Esophagus squamous epithelium (tissue), 5 donors: ENCODE data around the gene DSCAML1. TPM values are rescaled to one million over a fixed set of nuclear protein-coding genes. Genes with fewer than 3 reads are reported as not detected.

Experiments used
- DNase-seq: peaks from one replicate; lab custom pipeline; 2025; lab: John Stamatoyannopoulos, UW
- H3K27ac ChIP-seq, 4 donors: fragments of 200-600 bp; sonication (generic); one replicate each; pipeline ENCODE4 v1.5.1; 2016 to 2019; ENCODE audit warnings: mild to moderate bottlenecking in 1 of 4
- H3K27me3 ChIP-seq, 4 donors: fragments of 200-600 bp; sonication (generic); 1 replicate in 3 of 4; 2 replicates in 1 of 4; pipeline versions ENCODE4 v1.5.1 to v1.6.0; 2017 to 2021; ENCODE audit warnings: antibody characterized with exemption in 1 of 4
- H3K36me3 ChIP-seq, 3 donors: fragments of 200-600 bp; sonication (generic); one replicate each; pipeline ENCODE4 v1.5.1; 2016 to 2019
- H3K4me1 ChIP-seq, 3 donors: fragments of 200-600 bp; sonication (generic); one replicate each; pipeline ENCODE4 v1.5.1; 2017 to 2019
- H3K4me3 ChIP-seq, 4 donors: fragments of 200-600 bp; sonication (generic); 1 replicate in 3 of 4; 2 replicates in 1 of 4; pipeline ENCODE4 v1.5.1; 2016 to 2019; ENCODE audit warnings: mild to moderate bottlenecking in 2 of 4, moderate library complexity in 1 of 4
- H3K9me3 ChIP-seq, 3 donors: fragments of 200-600 bp; sonication (generic); one replicate each; pipeline ENCODE4 v1.5.1; 2016 to 2019
- POLR2A ChIP-seq, 4 donors: fragments of 450-650 bp; IDR thresholded peaks; one replicate each; pipeline ENCODE4 v1.6.1; 2017; ENCODE audit warnings: antibody characterized with exemption in 4 of 4, mild to moderate bottlenecking in 4 of 4, moderate library complexity in 3 of 4
- WGBS, 2 donors: methylation state at CpG; one replicate each; pipeline ENCODE4 v1.1.5; 2018; 5-methylcytosine and 5-hydroxymethylcytosine counted together
- intact Hi-C: fragments of 100-400 bp; cut with DNase I; formaldehyde crosslinking; loops from one replicate; pipeline ENCODE4 v1.15.0; 2022
- total RNA-seq, 4 donors: library from RNA; depleted of rRNA; stranded (reverse); fragments of >200 nt; gene quantifications; one replicate each; pipeline ENCODE4 v1.1.0, GENCODE V29; 2016
- TF ChIP-seq, protein P1 (sequence below), 6 experiments: fragments of 450-650 bp in 4 of 6; fragments of 200-600 bp in 2 of 6; sonication (generic) in 2 of 6; IDR thresholded peaks; one replicate each; pipeline ENCODE4 v1.5.1; 2016 to 2019; ENCODE audit warnings: antibody characterized with exemption in 6 of 6, mild to moderate bottlenecking in 4 of 6, moderate library complexity in 4 of 6
- donor health status: DM: yes; HTN: yes; CAD: no.

DSCAML1 gene
- total RNA-seq, 4 donors from 2014 or later = 0.04 to 0.19 TPM; not detected in 2

DNA sequence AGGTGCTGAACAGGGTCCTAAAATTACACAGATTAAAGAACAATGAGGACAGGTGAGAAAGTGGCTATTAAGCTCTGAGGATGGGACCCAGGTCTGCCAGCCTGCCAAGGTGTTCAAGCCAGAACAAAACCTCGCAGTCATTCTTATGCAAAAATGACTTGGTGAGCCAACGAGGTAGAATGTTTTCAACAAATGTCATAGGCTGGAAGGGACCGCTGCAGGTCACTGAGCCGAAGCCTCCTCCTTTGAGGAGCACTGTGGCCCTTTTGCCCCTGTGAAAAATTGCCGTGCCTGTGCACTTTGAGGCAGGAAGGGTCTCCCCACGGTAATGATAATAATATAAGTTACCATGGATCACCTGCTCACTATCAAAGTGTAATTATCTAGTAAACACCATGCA, 216.2 kb downstream of the DSCAML1 start:
- H3K4me1 ChIP-seq = no peaks in the 10 kb centered on the region
- H3K9me3 ChIP-seq = no peaks in the 10 kb centered on the region
- no peaks in the 10 kb centered on the region for H3K36me3 ChIP-seq
- no peak for TF ChIP-seq POLR2A (IDR thresholded peaks at IDR 0.05)
- TF ChIP-seq, protein P1, sequence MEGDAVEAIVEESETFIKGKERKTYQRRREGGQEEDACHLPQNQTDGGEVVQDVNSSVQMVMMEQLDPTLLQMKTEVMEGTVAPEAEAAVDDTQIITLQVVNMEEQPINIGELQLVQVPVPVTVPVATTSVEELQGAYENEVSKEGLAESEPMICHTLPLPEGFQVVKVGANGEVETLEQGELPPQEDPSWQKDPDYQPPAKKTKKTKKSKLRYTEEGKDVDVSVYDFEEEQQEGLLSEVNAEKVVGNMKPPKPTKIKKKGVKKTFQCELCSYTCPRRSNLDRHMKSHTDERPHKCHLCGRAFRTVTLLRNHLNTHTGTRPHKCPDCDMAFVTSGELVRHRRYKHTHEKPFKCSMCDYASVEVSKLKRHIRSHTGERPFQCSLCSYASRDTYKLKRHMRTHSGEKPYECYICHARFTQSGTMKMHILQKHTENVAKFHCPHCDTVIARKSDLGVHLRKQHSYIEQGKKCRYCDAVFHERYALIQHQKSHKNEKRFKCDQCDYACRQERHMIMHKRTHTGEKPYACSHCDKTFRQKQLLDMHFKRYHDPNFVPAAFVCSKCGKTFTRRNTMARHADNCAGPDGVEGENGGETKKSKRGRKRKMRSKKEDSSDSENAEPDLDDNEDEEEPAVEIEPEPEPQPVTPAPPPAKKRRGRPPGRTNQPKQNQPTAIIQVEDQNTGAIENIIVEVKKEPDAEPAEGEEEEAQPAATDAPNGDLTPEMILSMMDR (IDR thresholded peaks at IDR 0.05) = no peak
- no peak overlapping the region for H3K27ac ChIP-seq
- H3K27me3 ChIP-seq = peaks cover 0 to 33% (median 0%) of the 10 kb centered on the region in 4 donors
- no peak overlapping the region for H3K4me3 ChIP-seq
- intact Hi-C loops = no loop called here
- WGBS, 2 donors = 57 to 60% methylated on average over 6 of the region's 6 CpGs
- no peak for DNase-seq

DNA sequence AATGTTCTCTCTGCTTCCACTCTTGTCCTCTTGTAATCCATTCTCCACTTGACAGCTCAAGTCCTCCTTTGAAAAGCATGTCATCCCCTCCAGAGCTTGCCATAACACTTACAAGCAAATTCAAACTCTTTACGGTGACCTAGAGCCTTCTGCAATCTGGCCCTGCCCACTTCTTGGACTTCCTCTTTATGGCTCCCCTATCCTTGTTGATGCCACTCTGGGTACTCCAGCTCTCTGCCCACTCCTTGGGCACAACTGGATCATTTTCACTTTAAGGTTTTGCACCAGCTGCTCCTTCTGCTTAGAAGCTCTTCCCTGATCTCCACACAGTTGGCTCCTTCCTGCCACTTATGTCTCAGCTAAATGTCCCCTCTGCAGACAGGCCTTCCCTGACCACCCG, 217.9 kb downstream of the DSCAML1 start:
- 65 to 78% methylated on average over 2 of the region's 2 CpGs for WGBS, 2 donors
- Histone ChIP-seq H3K27me3 (peaks cover 0 to 25% (median 0%) of the 10 kb centered on the region in 4 donors), H3K36me3 (no peaks in the 10 kb centered on the region), H3K4me3 (no peak overlapping the region), H3K4me1 (no peaks in the 10 kb centered on the region), H3K27ac (no peak overlapping the region), H3K9me3 (no peaks in the 10 kb centered on the region)
- intact Hi-C loops = no loop called here
- no peak for DNase-seq
- no peak for TF ChIP-seq POLR2A (IDR thresholded peaks at IDR 0.05)
- TF ChIP-seq, protein P1 (IDR thresholded peaks at IDR 0.05) = no peak

- Histone ChIP-seq H3K9me3 (no peaks in the 10 kb centered on the region), H3K27ac (no peak overlapping the region), H3K27me3 (peaks cover 0 to 18% (median 0%) of the 10 kb centered on the region in 4 donors), H3K4me1 (no peaks in the 10 kb centered on the region), H3K36me3 (no peaks in the 10 kb centered on the region), H3K4me3 (no peak overlapping the region)
- intact Hi-C loops = no loop called here
- TF ChIP-seq, protein P1 (IDR thresholded peaks at IDR 0.05) = no peak
- TF ChIP-seq POLR2A (IDR thresholded peaks at IDR 0.05) = no peak
- no peak for DNase-seq
- WGBS, 2 donors = 59 to 71% methylated on average over 2 to 4 of the region's 4 CpGs
Measured at GRCh38 chr11:117575856-117576255, 221.2 kb downstream of the DSCAML1 start.

DNA sequence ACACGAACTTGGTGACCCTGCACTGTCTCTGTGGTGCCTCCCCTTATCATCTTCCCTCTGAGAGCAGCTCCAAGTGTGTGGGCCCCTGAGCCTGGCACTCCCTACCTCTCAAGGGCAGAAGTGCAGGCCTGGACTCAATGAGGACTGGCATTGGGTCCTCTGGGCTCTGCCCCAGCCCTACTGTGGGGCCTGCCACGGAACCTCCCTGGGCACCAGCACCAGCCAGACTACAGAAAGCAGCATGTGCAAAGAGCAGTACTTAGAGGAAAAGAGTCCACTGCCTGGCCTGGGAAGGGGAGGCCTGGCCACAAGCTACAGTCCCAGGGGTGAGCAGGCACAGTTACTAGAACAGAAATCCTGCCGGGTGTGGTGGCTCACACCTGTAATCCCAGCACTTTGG, 222.5 kb downstream of the DSCAML1 start:
- Histone ChIP-seq H3K27me3 (peaks cover 0 to 9% (median 0%) of the 10 kb centered on the region in 4 donors), H3K4me1 (no peaks in the 10 kb centered on the region), H3K27ac (no peak overlapping the region), H3K4me3 (no peak overlapping the region), H3K9me3 (no peaks in the 10 kb centered on the region), H3K36me3 (no peaks in the 10 kb centered on the region)
- intact Hi-C loops = no loop called here
- 70% methylated on average over 1 of the region's 3 CpGs; no CpG with 5 or more reads in 1 of the 2 donors for WGBS, 2 donors
- DNase-seq = no peak
- TF ChIP-seq, protein P1 (IDR thresholded peaks at IDR 0.05) = no peak
- TF ChIP-seq POLR2A (IDR thresholded peaks at IDR 0.05) = no peak

DNA sequence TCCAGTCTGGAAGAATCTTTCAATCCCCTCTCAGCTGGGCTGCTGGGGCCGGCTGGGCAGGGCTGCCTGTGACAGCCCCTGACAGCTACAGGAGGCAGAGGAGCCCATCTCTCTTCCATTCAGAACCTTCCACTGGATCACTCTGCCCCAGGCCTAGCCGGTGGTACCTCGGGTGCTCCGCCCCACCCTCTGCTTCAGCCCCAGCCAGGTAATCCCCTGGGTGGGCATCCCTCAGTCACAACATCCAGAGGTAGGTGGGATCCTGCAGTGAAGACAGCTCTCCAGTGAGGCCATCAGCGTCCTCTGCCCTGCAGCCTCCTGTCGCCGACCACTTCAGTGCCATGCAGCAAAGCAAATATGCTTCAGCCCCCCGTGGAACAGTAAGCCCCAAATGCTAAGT, 223.7 kb downstream of the DSCAML1 start:
- Histone ChIP-seq H3K9me3 (no peaks in the 10 kb centered on the region), H3K27ac (no peak overlapping the region), H3K36me3 (no peaks in the 10 kb centered on the region), H3K4me1 (no peaks in the 10 kb centered on the region), H3K27me3 (peaks cover 0 to 3% (median 0%) of the 10 kb centered on the region in 4 donors), H3K4me3 (no peak overlapping the region)
- intact Hi-C loops = no loop called here
- TF ChIP-seq POLR2A (IDR thresholded peaks at IDR 0.05) = no peak
- TF ChIP-seq, protein P1 (IDR thresholded peaks at IDR 0.05) = no peak
- 78 to 82% methylated on average over 4 to 6 of the region's 8 CpGs for WGBS, 2 donors
- no peak for DNase-seq
